WERI-Rb-1 (cell line): ENCODE measurements around the gene TBC1D16.
A peak's percentile ranks its signal among the peaks of the same experiment; 100 is the strongest.

ENCODE experiments used
- DNase-seq: peaks from one replicate; pipeline ENCODE4 v3.0.0-alpha.2; 2020
- H3K27ac ChIP-seq: fragments of 250-450 bp; sonication (Bioruptor Pico); 2 replicates; pipeline ENCODE4 v1.5.1; 2020; ENCODE audit warnings: mild to moderate bottlenecking, moderate library complexity
- H3K27me3 ChIP-seq: fragments of 250-450 bp; sonication (Bioruptor Pico); 2 replicates; pipeline ENCODE4 v1.5.1; 2021; ENCODE audit warnings: mild to moderate bottlenecking, low read depth, moderate library complexity; ENCODE audit not compliant: insufficient read depth, severe bottlenecking
- H3K36me3 ChIP-seq: fragments of 250-450 bp; sonication (Bioruptor Pico); 2 replicates; pipeline ENCODE4 v1.5.1; 2020; ENCODE audit warnings: mild to moderate bottlenecking, moderate library complexity
- H3K4me3 ChIP-seq: 2 replicates; pipeline ENCODE4 v1.5.1; 2011; ENCODE audit warnings: low read depth, mild to moderate bottlenecking, control low read depth, low read length
- H3K9me3 ChIP-seq: fragments of 250-450 bp; sonication (Bioruptor Pico); 2 replicates; pipeline ENCODE4 v1.5.1; 2021; ENCODE audit warnings: mild to moderate bottlenecking, moderate library complexity; ENCODE audit not compliant: severe bottlenecking
- CTCF ChIP-seq: IDR thresholded peaks from 2 replicates; pipeline ENCODE4 v1.5.1; 2011; ENCODE audit warnings: low read depth, mild to moderate bottlenecking, control low read depth, inconsistent platforms, low read length

The TBC1D16 gene

DNA sequence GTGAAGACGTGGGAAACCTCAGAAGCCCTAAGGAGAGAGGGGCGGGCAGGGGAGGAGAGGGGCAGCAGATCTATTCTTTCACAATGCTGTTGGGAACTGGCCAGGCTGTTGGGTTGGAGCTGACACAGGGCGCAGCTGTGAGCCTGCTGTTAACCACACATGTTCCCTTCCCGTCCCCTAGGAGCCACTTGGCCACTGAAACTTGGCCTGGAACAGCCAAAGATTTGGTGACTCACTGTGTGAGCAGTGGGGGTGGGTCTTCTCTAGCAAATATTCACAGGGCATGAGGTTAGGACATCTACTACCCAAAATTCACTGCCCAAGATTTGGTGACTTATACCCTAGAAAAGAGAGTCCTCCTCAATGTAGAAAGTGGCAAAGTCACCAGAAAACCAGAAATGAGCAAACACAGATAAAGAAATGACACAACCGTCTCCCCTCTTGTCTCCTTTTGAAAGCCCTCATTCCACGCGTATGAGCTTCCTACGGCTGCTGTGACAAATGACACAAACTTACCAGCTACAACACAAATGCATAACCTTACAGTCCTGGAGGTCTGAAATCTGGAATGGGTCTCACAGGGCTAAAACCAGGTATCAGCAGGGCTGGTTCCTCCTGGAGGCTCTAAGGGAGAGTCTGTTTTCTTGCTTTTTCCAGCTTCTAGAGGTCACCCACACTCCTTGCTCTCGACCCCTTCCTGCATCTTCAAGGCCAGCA, 6.3 kb downstream of the TBC1D16 start:
- Histone ChIP-seq H3K9me3 (no peaks in the 10 kb centered on the region), H3K4me3 (no peak overlapping the region), H3K36me3 (peaks cover 46% of the 10 kb centered on the region), H3K27ac (peak overlapping the region; percentile 91), H3K27me3 (no peaks in the 10 kb centered on the region)
- no peak for DNase-seq
- no peak for TF ChIP-seq CTCF

DNA sequence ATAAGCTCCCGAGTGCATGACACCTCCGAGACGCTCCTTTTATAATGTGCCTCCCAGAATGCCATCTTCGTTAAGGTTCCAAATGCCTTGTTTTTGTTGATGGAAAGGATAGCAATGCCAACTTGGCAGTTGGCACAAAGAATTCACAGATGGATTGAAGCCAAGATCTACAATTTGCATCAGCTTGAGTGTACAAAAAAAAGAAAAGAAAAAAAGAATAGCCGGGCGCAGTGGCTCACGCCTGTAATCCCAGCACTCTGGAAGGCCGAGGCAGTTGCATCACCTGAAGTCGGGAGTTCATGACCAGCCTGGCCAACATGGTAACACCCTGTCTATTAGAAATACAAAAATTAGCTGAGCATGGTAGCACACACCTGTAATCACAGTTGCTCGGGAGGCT, 7.6 kb downstream of the TBC1D16 start:
- TF ChIP-seq CTCF = no peak
- 0 out of 2 replicates have a peak overlapping the region, but pooled peaks have one; percentile 8 for H3K27ac ChIP-seq
- H3K4me3 ChIP-seq = no peak overlapping the region
- no peaks in the 10 kb centered on the region for H3K27me3 ChIP-seq
- H3K9me3 ChIP-seq = no peaks in the 10 kb centered on the region
- DNase-seq = no peak
- H3K36me3 ChIP-seq = peaks cover 39% of the 10 kb centered on the region

DNA sequence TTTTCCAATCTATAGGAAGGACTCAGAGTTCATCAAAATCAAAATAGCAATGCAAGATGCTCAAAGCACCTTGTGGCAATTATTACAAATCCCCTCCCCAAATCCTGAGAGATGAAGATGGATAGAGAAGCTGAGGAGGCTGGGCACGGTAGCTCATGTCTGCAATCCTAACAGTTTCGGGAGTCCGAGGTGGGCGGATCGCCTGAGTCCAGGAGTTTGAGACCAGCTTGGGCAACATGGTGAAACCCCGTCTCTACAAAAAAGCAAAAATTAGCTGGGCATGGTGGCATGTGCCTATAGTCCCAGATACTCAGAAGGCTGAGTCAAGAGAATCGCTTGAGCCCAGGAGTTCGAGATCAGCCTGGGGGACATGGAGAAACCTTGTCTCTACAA, 8.6 kb downstream of the TBC1D16 start:
- Histone ChIP-seq H3K9me3 (no peaks in the 10 kb centered on the region), H3K27me3 (no peaks in the 10 kb centered on the region), H3K4me3 (no peak overlapping the region), H3K36me3 (peaks cover 39% of the 10 kb centered on the region), H3K27ac (peak overlapping the region; percentile 93)
- no peak for TF ChIP-seq CTCF
- DNase-seq = no peak

DNA sequence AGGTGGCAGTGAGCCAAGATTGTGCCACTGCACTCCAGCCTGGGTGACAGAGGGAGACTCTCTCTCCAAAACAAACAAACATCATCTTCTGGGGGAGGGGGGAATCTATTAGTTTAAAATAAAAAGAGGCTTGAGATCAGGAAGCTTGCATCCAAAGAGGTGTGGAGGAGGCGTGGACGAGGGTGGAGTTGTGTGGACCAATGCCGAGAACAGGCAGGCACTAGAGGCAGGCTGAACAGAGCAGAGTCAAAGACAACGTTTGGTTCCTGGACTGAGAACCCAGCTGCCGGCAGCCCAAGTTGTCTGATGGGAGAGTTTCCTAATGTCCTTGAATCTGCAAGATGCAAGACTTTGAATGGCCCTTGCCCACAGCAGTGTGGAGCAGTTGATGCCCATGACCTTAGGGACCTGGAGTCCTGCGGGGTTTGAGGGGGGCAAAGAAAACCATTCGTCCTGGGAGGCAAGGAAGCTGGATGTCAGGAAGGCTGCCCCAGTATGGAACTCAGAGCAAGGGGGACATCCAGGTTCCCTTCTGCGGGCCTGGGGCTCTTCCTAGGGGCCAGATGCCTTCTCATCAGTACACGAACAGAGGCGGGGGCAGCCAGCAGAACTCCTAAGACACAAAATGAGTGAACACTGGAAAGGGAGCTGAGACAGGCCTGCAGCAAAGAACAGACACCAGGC, 9.2 kb downstream of the TBC1D16 start:
- DNase-seq = no peak
- no peak overlapping the region for H3K4me3 ChIP-seq
- no peaks in the 10 kb centered on the region for H3K27me3 ChIP-seq
- TF ChIP-seq CTCF = no peak
- no peaks in the 10 kb centered on the region for H3K9me3 ChIP-seq
- H3K36me3 ChIP-seq = peaks cover 39% of the 10 kb centered on the region
- H3K27ac ChIP-seq = peak overlapping the region; percentile 93

- no peaks in the 10 kb centered on the region for H3K9me3 ChIP-seq
- peaks cover 39% of the 10 kb centered on the region for H3K36me3 ChIP-seq
- TF ChIP-seq CTCF = no peak
- DNase-seq = peak; percentile 69
- peak overlapping the region; percentile 93 for H3K27ac ChIP-seq
- H3K27me3 ChIP-seq = no peaks in the 10 kb centered on the region
- H3K4me3 ChIP-seq = peak overlapping the region; percentile 30
Measured at GRCh38 chr17:80025796-80026195, 9.9 kb downstream of the TBC1D16 start.
